ENCODE measurements around the gene STK24. TPM values are rescaled to one million over a fixed set of nuclear protein-coding genes. Genes with fewer than 3 reads are reported as not detected.

STK24 gene
- total and polyA plus RNA-seq, 2 of the 8 experiments (the other 6 are each of a cell fraction or from before 2014, with no cell fraction given), result 62.8 to 143 TPM

- TF ChIP-seq MAX (IDR thresholded peaks at IDR 0.05) (no peak), BACH1 (IDR thresholded peaks at IDR 0.05; ENCODE audit: low read length) (no peak), RAD21 (IDR thresholded peaks at IDR 0.05 in 1 of 2, conservative IDR thresholded peaks at IDR 0.05 in 1 of 2; ENCODE audit: low read depth in 2 of 2, low read length in 2 of 2) (no peak)
Measured at GRCh38 chr13:98568918-98569317, 8.0 kb downstream of the STK24 start (continued).
